Measurements from ENCODE around the gene RPS19. TPM values are rescaled to one million over a fixed set of nuclear protein-coding genes. Genes with fewer than 3 reads are reported as not detected.
"Not testable (repeated sequence)": the region's sequence is repeated elsewhere in the genome, so short reads cannot be mapped to it uniquely, and the experiment has no call there.

Gene RPS19
- total RNA-seq, 2 donors from 2014 or later = 1,532 to 1,595 TPM

DNA sequence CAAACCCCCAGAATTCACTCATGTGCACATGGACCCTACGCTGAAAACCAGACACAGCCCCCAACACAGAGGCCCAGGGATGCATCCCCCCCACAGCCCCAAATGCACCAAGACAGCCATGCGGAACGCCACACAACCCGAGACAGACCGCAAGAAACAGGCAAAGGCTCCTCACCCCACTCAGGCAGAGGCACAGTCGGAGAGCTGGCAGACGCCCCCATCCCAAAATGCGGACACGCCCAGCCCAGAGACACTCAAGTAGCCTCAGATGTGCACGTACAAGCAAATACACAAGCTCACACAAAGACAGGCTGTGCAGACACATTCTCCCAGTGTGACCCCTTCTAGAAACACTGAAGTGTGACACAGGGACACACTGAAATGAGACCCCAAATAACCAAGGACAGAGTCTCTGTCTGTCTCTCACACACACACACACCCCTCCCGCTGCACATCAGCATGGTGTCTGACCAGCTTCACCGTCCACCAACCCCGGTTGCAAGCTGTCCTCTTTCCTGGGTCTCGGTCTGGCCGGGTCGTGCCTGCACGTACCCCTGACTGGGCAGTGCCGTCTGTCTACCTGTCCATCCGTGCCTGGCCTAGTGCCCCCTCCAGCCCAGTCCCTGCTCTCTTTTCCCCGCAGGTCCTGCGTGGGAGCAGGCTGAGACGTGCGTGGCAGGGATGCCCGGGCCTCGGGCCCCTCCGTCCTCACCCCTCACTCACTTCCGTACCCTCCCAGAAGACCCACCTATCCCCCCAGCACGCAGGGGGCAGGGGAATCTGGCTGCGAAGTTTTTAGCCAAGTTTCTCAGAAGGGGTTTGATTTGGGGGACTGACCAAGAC, 52.1 kb downstream of the RPS19 start:
- peaks cover 12% of the 10 kb centered on the region in 2 donors for H3K27me3 Mint-ChIP-seq
- ATAC-seq (peak in 1 of 2 donors; percentile 1), DNase-seq (ENCODE audit: low spot score) (no peak)
- H3K27ac Mint-ChIP-seq = peak overlapping the region in 1 of 2 donors; percentile 6
- H3K9me3 Mint-ChIP-seq = no peaks in the 10 kb centered on the region
- peaks cover 25 to 32% of the 10 kb centered on the region in 2 donors for H3K4me1 Mint-ChIP-seq (ENCODE audit: low read depth in 2 of 2)
- no peaks in the 10 kb centered on the region for H3K36me3 Mint-ChIP-seq
- H3K4me3 Mint-ChIP-seq = peak overlapping the region; percentile 10

DNA sequence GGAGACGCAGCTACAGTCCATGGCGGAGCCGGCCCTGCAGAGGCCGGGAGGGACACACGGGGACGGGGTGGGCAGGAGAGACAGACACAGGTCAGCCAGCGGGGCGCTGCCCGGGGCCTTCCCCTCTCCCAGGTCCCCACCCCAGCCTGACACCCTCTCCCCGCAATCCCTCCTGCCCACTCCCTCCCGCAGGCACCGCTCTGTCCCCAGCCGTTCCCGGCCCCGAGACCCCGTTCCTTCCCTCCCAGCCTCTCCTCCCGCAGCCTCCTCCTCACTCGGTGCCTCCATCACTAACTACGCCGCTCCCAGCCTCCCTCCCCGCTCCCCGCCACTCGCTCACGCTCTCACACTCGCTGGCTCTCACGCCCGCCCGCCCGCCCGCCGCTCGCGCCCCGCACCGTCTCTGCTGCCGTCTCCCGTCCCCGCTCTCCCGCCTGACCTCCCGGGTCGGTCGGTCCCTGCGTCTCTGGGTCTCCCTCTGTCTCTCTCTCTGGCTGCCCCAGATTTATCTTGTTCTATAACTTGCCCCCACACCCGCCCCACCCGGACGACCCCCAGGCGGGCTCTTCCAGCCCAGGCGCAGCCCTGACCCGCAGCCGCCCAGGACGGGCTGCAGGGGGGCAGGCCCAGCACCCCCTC, 53.0 kb downstream of the RPS19 start:
- Mint-ChIP-seq H3K4me1 (ENCODE audit: low read depth in 2 of 2) (peaks cover 25 to 30% of the 10 kb centered on the region in 2 donors), H3K36me3 (no peaks in the 10 kb centered on the region), H3K4me3 (peak overlapping the region; percentile 10), H3K27me3 (peaks cover 12% of the 10 kb centered on the region in 2 donors), H3K9me3 (no peaks in the 10 kb centered on the region), H3K27ac (no peak overlapping the region)
- DNase-seq (ENCODE audit: low spot score) (no peak), ATAC-seq (peak; percentile 27 to 58)

DNA sequence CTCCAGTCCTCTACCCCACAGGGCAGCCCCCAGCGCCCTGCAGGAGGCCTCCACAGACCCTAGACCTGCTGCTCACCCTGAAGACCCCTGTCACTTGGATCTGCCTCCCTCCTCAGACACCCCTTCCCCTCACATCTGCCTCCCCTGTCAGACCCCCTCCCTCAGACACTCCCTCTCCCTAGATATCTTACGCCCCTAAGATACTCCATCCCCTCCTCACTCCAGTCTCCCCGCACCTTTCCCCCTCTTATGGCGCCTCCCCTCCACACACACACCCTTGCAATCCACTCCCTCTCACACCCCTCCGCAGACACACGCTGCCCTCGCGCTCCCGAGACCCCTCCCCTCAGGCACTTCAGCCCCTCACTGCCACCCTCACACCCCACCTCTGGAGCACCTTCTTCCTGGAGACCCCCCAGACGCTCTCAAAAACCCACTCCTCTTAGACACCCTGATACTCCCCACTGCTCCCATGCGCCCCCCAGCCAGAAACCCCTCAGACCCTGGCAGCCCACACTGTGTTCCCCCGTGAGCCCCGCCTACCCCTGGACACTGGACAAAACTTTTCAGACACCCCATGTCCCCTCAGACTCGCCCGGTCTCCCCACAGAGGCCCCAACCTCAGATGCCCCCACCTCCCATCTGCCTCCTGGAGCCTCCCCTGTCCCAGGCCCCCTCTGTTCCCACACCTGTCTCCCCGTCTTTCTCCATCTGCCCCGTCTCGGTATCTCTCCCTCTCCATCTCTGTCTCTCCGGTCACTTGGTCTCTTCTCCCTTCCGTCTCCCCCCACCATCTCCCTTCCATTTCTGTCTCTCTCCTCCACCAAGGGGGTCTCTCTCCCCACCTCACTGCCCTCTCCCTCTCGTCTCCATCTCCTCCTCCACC, 53.7 kb downstream of the RPS19 start:
- H3K9me3 Mint-ChIP-seq = no peaks in the 10 kb centered on the region
- peaks cover 12% of the 10 kb centered on the region in 2 donors for H3K27me3 Mint-ChIP-seq
- H3K36me3 Mint-ChIP-seq = no peaks in the 10 kb centered on the region
- DNase-seq (ENCODE audit: low spot score) (no peak), ATAC-seq (no peak)
- no peak overlapping the region for H3K27ac Mint-ChIP-seq
- H3K4me3 Mint-ChIP-seq = peak overlapping the region; percentile 5
- H3K4me1 Mint-ChIP-seq (ENCODE audit: low read depth in 2 of 2) = peaks cover 25 to 29% of the 10 kb centered on the region in 2 donors

DNA sequence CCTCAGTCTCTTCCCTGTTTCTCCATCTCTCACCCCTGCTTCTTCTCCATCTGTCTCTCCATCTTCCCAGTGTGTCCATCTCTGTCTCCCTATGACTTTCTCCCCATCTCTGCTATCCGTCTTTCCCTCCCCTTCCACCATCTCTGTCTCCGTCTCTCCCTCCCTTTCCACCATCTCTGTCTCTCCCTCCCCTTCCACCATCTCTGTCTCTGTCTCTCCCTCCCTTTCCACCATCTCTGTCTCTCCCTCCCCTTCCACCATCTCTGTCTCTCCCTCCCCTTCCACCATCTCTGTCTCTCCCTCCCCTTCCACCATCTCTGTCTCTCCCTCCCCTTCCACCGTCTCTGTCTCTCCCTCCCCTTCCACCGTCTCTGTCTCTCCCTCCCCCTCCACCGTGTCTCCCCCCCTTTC, 54.4 kb downstream of the RPS19 start:
- peak overlapping the region; percentile 5 for H3K4me3 Mint-ChIP-seq
- H3K36me3 Mint-ChIP-seq; H3K27ac Mint-ChIP-seq; ATAC-seq; DNase-seq (ENCODE audit: low spot score); H3K9me3 Mint-ChIP-seq: not testable (repeated sequence)
- peaks cover 12% of the 10 kb centered on the region in 2 donors for H3K27me3 Mint-ChIP-seq
- H3K4me1 Mint-ChIP-seq (ENCODE audit: low read depth in 2 of 2) = peaks cover 24 to 25% of the 10 kb centered on the region in 2 donors

DNA sequence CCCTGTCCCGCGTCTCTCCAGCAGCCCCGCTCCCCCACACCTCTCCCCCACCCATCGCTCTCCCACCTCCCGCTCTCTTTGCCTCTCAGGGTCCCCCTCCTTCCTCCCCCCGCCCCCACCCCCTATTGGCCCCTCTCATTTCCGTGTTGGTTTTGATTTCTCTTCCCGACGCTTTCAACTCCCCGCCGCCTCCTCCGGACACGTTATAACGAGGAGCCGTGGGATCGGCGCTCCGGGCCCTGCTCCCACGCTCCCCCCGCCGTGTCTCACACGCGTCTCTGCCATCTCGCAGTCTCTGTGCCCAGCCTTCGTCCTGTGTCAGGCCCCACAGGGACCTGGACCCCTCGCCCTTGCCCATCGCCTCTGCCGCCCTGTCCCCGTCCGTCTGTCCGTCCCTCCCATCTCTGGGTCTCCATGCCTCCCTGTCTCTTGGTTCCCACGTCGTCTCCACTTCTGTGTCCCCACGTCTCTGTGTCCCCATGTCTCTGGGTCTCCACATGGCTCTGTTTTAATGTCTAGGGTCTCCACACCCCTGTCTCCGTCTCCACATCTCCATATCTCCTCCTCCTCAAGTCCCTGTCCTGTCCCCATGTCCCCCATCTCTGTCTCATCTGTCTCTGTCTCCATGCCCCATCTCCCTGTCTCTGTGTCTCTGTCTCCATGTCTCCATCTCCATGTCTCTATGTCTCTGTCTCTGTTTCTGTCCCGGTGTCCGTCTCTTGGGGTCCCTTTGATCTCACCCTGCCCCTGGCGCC, 55.1 kb downstream of the RPS19 start:
- H3K9me3 Mint-ChIP-seq = no peaks in the 10 kb centered on the region
- H3K36me3 Mint-ChIP-seq = no peaks in the 10 kb centered on the region
- DNase-seq (ENCODE audit: low spot score) (no peak), ATAC-seq (no peak)
- peaks cover 12% of the 10 kb centered on the region in 2 donors for H3K27me3 Mint-ChIP-seq
- H3K4me1 Mint-ChIP-seq (ENCODE audit: low read depth in 2 of 2) = peaks cover 24 to 25% of the 10 kb centered on the region in 2 donors
- no peak overlapping the region for H3K27ac Mint-ChIP-seq
- H3K4me3 Mint-ChIP-seq = no peak overlapping the region

DNA sequence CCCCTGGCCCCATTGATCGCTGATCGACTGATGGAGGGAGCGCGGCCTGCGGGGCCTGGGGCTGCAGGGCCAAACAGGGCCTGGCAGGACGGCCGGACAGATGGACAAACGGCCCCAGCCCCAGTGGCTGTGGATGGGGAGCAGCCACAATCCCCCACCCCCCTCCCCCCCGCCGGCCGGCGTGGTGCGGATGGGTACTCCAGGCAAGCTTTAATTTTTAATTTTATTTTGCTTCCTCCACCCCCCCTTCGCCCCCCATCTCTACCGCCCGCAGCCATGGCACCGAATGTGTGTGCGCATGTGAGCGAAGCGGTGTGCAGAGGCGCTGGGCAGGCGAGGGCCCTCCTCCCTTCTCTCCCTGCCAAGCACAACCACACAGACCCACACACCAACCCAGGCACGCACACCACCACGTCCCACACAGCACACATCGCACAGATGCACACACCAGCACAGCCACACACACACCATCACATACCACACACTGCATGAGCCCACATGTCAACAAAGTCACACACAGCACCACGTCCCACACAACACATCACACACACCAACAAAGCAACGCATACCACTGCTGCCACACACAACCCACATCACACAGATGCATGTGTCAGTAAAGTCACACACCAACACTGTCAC, 55.8 kb downstream of the RPS19 start:
- no peak overlapping the region for H3K27ac Mint-ChIP-seq
- ATAC-seq (no peak), DNase-seq (ENCODE audit: low spot score) (no peak)
- H3K27me3 Mint-ChIP-seq = peaks cover 12% of the 10 kb centered on the region in 2 donors
- H3K9me3 Mint-ChIP-seq = no peaks in the 10 kb centered on the region
- no peak overlapping the region for H3K4me3 Mint-ChIP-seq
- peaks cover 18% of the 10 kb centered on the region in 2 donors for H3K4me1 Mint-ChIP-seq (ENCODE audit: low read depth in 2 of 2)
- no peaks in the 10 kb centered on the region for H3K36me3 Mint-ChIP-seq

DNA sequence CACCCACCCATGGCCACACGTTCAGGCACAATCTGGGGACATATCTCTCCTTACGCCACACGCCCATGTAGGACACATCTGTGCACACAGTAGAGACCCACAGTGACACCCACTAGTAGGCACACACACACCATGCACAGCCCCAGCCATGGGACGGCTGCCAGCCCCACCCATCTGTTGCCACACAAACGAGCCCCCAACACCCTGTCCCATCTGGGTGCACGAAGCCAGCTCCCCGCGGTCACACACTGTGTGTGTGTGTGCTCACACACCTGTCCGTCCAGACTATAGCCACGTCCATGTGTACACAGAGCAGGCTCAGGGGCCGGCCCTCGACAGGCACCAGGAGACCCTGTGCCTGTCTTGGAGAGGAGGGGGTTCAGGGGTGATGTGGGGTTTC, 57.6 kb downstream of the RPS19 start:
- Mint-ChIP-seq H3K27me3 (peaks cover 14 to 17% of the 10 kb centered on the region in 2 donors), H3K4me1 (ENCODE audit: low read depth in 2 of 2) (peaks cover 14 to 19% of the 10 kb centered on the region in 2 donors), H3K27ac (no peak overlapping the region), H3K4me3 (no peak overlapping the region), H3K36me3 (no peaks in the 10 kb centered on the region), H3K9me3 (no peaks in the 10 kb centered on the region)
- ATAC-seq (peak in 1 of 2 donors; percentile 7), DNase-seq (ENCODE audit: low spot score) (no peak)

DNA sequence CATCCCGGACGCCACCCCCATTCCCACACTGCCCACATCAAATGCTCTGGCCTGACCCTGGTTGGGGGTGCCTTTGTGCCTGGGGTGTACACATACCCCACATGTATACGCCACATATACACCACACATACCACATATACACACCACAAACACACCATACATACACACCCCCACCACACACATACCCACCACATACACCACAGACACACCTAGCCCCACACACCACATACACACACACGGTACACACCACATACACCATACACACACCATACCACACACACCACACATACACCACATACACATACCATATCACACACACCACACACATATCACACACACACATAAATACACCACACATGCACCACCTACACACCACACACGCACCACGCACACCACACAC, 58.0 kb downstream of the RPS19 start:
- no peaks in the 10 kb centered on the region for H3K9me3 Mint-ChIP-seq
- no peaks in the 10 kb centered on the region for H3K36me3 Mint-ChIP-seq
- H3K4me1 Mint-ChIP-seq (ENCODE audit: low read depth in 2 of 2) = peaks cover 16 to 21% of the 10 kb centered on the region in 2 donors
- no peak overlapping the region for H3K27ac Mint-ChIP-seq
- DNase-seq (ENCODE audit: low spot score) (no peak), ATAC-seq (peak; percentile 1 to 5)
- H3K27me3 Mint-ChIP-seq = peaks cover 16 to 21% of the 10 kb centered on the region in 2 donors
- no peak overlapping the region for H3K4me3 Mint-ChIP-seq

DNA sequence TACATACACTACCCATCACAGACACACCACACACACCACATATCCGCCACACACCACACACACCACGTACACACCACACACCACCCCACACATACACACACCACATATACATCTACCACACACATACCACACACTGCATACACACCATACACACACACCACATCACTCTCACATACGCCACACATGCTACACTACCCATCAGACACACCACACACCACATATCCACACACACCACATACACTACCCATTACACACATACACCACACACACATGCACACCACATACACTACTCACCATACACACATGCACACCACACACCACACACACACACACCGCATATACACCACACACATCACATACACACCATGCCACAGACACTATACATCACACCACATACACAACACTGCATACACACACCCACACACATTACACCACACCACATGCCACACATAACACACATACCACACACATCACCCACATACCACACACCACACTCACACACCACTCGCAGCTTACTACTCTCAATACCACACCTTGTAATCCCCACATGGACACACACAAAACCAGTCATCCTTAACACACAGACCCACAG, 58.7 kb downstream of the RPS19 start:
- no peak overlapping the region for H3K4me3 Mint-ChIP-seq
- ATAC-seq = peak in 1 of 2 donors; percentile 5
- no peaks in the 10 kb centered on the region for H3K36me3 Mint-ChIP-seq

DNA sequence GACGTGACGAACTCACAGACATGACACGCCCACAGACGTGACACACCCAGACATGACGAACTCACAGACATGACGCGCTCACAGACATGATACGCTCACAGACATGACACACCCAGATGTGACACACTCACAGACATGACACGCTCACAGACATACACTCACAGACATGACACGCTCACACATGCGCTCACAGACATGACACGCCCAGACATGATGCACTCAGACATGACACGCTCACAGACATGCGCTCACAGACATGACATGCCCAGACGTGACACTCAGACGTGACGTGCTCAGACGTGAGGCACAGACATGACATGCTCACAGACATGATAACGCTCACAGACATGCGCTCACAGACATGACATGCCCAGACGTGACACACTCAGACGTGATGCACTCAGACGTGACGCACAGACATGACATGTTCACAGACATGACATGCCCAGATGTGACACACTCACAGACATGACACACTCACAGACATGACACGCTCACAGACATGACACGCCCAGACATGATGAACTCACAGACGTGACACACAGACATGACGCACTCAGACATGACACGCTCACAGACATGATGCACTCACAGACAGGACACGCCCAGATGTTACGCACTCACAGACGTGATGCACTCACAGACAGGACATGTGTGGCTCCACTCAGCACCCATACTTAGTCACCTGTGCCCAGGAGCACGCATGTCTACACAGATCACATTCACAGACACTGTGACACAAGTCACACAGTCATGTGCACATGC, 60.1 kb downstream of the RPS19 start:
- peaks cover 15 to 27% of the 10 kb centered on the region in 2 donors for H3K27me3 Mint-ChIP-seq
- no peak overlapping the region for H3K4me3 Mint-ChIP-seq
- H3K9me3 Mint-ChIP-seq = no peaks in the 10 kb centered on the region
- DNase-seq (ENCODE audit: low spot score) (no peak), ATAC-seq (no peak)
- H3K4me1 Mint-ChIP-seq (ENCODE audit: low read depth in 2 of 2) = peaks cover 14 to 19% of the 10 kb centered on the region in 2 donors
- no peaks in the 10 kb centered on the region for H3K36me3 Mint-ChIP-seq
- no peak overlapping the region for H3K27ac Mint-ChIP-seq

More for the DNA sequence above, 58.7 kb downstream of the RPS19 start:
- Mint-ChIP-seq H3K27ac (no peak overlapping the region), H3K9me3 (no peaks in the 10 kb centered on the region), H3K27me3 (peaks cover 20 to 27% of the 10 kb centered on the region in 2 donors), H3K4me1 (ENCODE audit: low read depth in 2 of 2) (peaks cover 20 to 26% of the 10 kb centered on the region in 2 donors)
- no peak for DNase-seq (ENCODE audit: low spot score)

DNA sequence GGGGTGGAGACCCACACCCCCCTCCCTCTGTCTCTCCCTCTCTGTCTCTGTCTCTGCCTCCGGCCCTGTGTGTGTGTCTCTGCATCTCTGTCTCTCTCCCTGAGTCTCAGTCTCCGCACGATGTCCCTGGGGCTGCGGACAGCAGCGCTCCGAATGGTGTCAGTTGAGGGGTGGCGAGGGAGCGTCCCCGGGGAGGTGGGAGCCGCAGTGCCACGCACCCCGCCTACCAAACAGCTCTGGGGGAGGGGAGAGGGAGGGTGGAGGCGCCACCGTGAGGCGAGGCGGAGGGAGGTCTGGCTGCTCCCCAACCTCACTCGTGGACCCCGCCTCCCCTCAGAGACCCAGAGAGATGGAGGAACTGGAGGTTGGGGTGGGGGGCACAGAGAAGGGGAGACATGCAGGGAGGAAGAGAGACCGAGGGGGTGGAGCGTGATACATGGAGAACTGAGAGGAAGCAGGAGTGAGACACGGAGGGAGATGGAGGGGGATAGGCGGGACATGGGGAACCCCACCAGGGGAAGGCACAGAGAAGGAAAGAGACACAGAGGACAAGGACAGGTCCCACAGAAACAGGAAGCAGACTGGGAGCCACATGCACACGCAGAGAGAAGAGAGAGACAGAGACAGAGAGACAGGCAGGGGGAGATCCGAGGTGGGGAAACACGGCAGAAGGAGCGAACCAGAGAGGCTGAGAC, 61.0 kb downstream of the RPS19 start:
- peaks cover 14 to 19% of the 10 kb centered on the region in 2 donors for H3K4me1 Mint-ChIP-seq (ENCODE audit: low read depth in 2 of 2)
- ATAC-seq = no peak
- no peaks in the 10 kb centered on the region for H3K36me3 Mint-ChIP-seq
- no peaks in the 10 kb centered on the region for H3K9me3 Mint-ChIP-seq
- H3K27me3 Mint-ChIP-seq = peaks cover 15 to 27% of the 10 kb centered on the region in 2 donors
- no peak for DNase-seq (ENCODE audit: low spot score)
- H3K4me3 Mint-ChIP-seq = no peak overlapping the region
- H3K27ac Mint-ChIP-seq = peak overlapping the region in 1 of 2 donors; percentile 22

Data from natural killer cell treated with Interleukin-12 subunit alpha and Interleukin-12 subunit beta and Interleukin-15 and Interleukin-18, amount 100 ng/mL, for 72 hours (primary cell).